ENCODE measurements around the gene PDE4D. TPM values are rescaled to one million over a fixed set of nuclear protein-coding genes. Genes with fewer than 3 reads are reported as not detected.
A peak's percentile ranks its signal among the peaks of the same experiment; 100 is the strongest.
"Not testable (repeated sequence)": the region's sequence is repeated elsewhere in the genome, so short reads cannot be mapped to it uniquely, and the experiment has no call there.

The PDE4D gene
- total and polyA plus RNA-seq, 3 experiments from 2014 or later = 5.6 to 18.3 (median 17.7) TPM

DNA sequence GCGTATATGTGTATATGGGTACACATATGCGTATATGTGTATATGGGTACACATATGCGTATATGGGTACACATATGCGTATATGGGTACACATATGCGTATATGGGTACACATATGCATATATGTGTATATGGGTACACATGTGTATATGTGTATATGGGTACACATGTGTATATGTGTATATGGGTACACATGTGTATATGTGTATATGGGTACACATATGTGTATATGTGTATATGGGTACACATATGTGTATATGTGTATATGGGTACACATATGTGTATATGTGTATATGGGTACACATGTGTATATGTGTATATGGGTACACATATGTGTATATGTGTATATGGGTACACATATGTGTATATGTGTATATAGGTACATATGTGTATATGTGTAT lies 131.3 kb downstream of the PDE4D start:
- H3K27ac Mint-ChIP-seq; POLR2A ChIA-PET; H3K4me1 ChIP-seq (ENCODE audit: insufficient read depth, low read length); H3K4me3 Mint-ChIP-seq; H3K27me3 ChIP-seq (ENCODE audit: insufficient read depth, low read length, poor library complexity, severe bottlenecking); H3K4me3 ChIP-seq (ENCODE audit: low read length); H3K27ac ChIP-seq (ENCODE audit: low read depth, low read length); H3K36me3 Mint-ChIP-seq; CTCF ChIA-PET; DNase-seq; H3K4me1 Mint-ChIP-seq; H3K9me3 Mint-ChIP-seq; H3K36me3 ChIP-seq (ENCODE audit: insufficient read depth, low read length); H3K9me3 ChIP-seq (ENCODE audit: low read length): not testable (repeated sequence)
- peaks cover 4 to 16% of the 10 kb centered on the region in 2 donors for H3K27me3 Mint-ChIP-seq

DNA sequence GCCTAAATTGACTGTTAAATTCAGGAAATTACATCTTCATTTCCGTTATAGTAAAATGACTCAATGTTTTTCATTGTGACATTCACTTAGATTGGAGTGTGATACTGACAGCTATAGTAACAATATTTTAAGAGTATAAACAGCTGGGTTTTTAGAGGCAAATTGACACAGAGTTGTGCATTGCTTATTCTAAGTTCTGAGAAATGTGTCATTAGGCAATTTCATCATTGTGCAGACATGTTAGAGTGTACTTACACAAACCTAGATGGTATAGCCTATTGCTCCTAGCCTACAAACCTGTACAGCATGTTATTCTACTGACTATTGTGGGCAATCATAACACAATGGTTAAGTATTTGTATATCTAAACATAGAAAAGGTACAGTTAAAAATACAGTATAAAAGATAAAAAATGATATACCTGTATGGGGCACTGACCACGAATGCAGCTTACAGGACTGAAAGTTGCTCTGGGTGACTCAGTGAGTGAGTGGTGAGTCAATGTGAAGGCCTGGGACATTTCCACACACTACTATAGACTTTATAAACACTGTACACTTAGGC lies 132.7 kb downstream of the PDE4D start:
- ChIA-PET CTCF (no interaction called here), POLR2A (no interaction called here)

DNA sequence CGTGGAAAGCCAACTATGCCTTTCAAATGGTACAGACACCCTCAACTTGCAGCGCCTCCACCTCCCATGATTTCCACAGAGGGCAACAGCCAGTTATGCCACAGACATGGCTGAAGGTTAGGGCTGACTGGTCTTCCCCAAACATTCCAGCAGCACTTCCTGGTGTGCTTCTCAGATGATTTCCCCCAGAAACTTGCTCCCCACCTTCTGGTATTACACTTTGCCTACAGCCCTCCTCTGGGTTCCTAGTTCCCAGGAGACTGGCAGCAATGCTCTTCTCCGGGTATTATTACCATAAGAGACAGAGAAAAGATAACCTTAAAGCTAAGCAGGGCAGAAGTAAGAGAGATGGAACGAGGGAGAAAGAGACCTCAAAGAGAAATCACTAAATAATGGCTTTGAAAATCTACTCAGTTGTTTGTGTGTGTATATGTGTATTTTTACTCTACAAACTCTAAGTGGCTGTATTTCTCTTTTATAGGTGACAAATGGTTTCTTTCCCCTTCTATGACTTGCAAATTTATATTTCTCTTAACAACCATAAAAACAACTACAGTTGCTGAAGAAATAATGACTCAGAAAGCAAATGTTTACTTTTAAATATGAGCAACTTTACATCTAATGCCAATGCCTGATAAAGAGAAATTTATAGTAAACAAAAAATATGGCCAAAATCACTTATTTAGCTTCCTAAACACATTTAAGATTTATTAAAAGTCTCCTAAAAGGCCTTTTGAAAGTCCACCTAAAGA lies 133.8 kb downstream of the PDE4D start:
- no peak overlapping the region for H3K4me3 ChIP-seq (ENCODE audit: low read length)
- H3K4me1 Mint-ChIP-seq = no peaks in the 10 kb centered on the region
- peaks cover 0 to 2% of the 10 kb centered on the region in 2 donors for H3K27me3 Mint-ChIP-seq
- no peaks in the 10 kb centered on the region for H3K36me3 Mint-ChIP-seq
- ChIA-PET CTCF (no interaction called here), POLR2A (no interaction called here)
- H3K27ac ChIP-seq (ENCODE audit: low read depth, low read length) = no peak overlapping the region
- no peaks in the 10 kb centered on the region for H3K36me3 ChIP-seq (ENCODE audit: insufficient read depth, low read length)
- H3K9me3 Mint-ChIP-seq = no peaks in the 10 kb centered on the region
- no peaks in the 10 kb centered on the region for H3K9me3 ChIP-seq (ENCODE audit: low read length)
- no peaks in the 10 kb centered on the region for H3K27me3 ChIP-seq (ENCODE audit: insufficient read depth, low read length, poor library complexity, severe bottlenecking)
- no peak for DNase-seq
- no peaks in the 10 kb centered on the region for H3K4me1 ChIP-seq (ENCODE audit: insufficient read depth, low read length)
- H3K4me3 Mint-ChIP-seq = no peak overlapping the region
- peak overlapping the region in 1 of 8 donors; percentile 73 for H3K27ac Mint-ChIP-seq

More for the DNA sequence above, 132.7 kb downstream of the PDE4D start:
- H3K9me3 Mint-ChIP-seq = no peaks in the 10 kb centered on the region
- no peak overlapping the region for H3K4me3 ChIP-seq (ENCODE audit: low read length)
- no peak overlapping the region for H3K27ac Mint-ChIP-seq
- no peaks in the 10 kb centered on the region for H3K27me3 ChIP-seq (ENCODE audit: insufficient read depth, low read length, poor library complexity, severe bottlenecking)
- no peak overlapping the region for H3K27ac ChIP-seq (ENCODE audit: low read depth, low read length)
- no peak overlapping the region for H3K4me3 Mint-ChIP-seq
- no peaks in the 10 kb centered on the region for H3K4me1 Mint-ChIP-seq
- no peaks in the 10 kb centered on the region for H3K36me3 ChIP-seq (ENCODE audit: insufficient read depth, low read length)
- H3K4me1 ChIP-seq (ENCODE audit: insufficient read depth, low read length) = no peaks in the 10 kb centered on the region
- H3K27me3 Mint-ChIP-seq = peaks cover 4 to 5% of the 10 kb centered on the region in 2 donors
- no peaks in the 10 kb centered on the region for H3K36me3 Mint-ChIP-seq
- no peaks in the 10 kb centered on the region for H3K9me3 ChIP-seq (ENCODE audit: low read length)
- no peak for DNase-seq

DNA sequence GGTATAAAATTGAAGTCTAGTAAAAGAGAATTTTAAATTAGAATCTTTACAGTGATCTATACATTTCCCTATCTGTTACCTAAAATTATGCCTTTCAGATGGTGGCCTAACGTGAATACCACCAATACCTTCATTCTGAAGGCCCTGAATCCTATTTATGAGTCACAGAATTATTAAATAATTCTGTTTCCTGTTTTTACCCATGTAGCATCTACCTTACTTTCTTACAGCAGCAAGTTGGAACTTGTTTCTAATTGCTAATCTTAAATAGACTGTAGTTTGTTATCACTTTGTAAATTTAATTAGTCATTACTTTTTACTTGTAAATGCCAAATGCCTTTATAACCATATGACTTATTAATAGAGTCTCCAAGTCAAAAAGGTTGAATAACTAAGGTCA lies 135.0 kb downstream of the PDE4D start:
- ChIA-PET CTCF (no interaction called here), POLR2A (no interaction called here)
- Histone ChIP-seq H3K4me1 (ENCODE audit: insufficient read depth, low read length) (no peaks in the 10 kb centered on the region), H3K36me3 (ENCODE audit: insufficient read depth, low read length) (no peaks in the 10 kb centered on the region), H3K4me3 (ENCODE audit: low read length) (no peak overlapping the region), H3K27me3 (ENCODE audit: insufficient read depth, low read length, poor library complexity, severe bottlenecking) (no peaks in the 10 kb centered on the region), H3K27ac (ENCODE audit: low read depth, low read length) (no peak overlapping the region), H3K9me3 (ENCODE audit: low read length) (no peaks in the 10 kb centered on the region)
- Mint-ChIP-seq H3K4me1 (no peaks in the 10 kb centered on the region), H3K27ac (no peak overlapping the region), H3K4me3 (no peak overlapping the region), H3K9me3 (no peaks in the 10 kb centered on the region), H3K36me3 (no peaks in the 10 kb centered on the region), H3K27me3 (peaks cover 0 to 2% of the 10 kb centered on the region in 2 donors)
- DNase-seq = no peak

DNA sequence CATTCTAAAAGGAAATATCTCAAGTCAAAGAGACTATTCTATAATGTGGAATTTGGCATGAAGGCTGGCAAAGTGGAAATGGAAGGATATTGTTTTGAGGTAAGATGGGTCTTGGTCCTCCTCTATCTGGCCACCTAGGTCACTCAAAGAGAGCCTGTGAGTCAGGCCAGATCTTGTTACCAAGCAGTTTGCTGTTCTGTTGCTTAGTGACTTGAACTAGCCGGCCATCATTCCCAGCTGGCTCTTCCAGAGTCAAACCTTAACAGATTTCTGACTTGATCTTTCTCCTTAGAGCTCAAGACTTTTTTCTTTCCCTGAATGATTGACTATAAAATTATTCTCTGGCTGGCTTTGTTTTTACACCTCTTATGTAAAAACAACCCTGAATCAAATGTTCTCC lies 136.1 kb downstream of the PDE4D start:
- Mint-ChIP-seq H3K4me3 (no peak overlapping the region), H3K27me3 (peaks cover 0 to 4% of the 10 kb centered on the region in 2 donors), H3K9me3 (no peaks in the 10 kb centered on the region), H3K36me3 (no peaks in the 10 kb centered on the region), H3K27ac (no peak overlapping the region), H3K4me1 (no peaks in the 10 kb centered on the region)
- ChIA-PET POLR2A (no interaction called here), CTCF (no interaction called here)
- H3K4me3 ChIP-seq (ENCODE audit: low read length) = no peak overlapping the region
- DNase-seq = no peak
- no peaks in the 10 kb centered on the region for H3K4me1 ChIP-seq (ENCODE audit: insufficient read depth, low read length)
- no peak overlapping the region for H3K27ac ChIP-seq (ENCODE audit: low read depth, low read length)
- H3K27me3 ChIP-seq (ENCODE audit: insufficient read depth, low read length, poor library complexity, severe bottlenecking) = no peaks in the 10 kb centered on the region
- no peaks in the 10 kb centered on the region for H3K36me3 ChIP-seq (ENCODE audit: insufficient read depth, low read length)
- no peaks in the 10 kb centered on the region for H3K9me3 ChIP-seq (ENCODE audit: low read length)

DNA sequence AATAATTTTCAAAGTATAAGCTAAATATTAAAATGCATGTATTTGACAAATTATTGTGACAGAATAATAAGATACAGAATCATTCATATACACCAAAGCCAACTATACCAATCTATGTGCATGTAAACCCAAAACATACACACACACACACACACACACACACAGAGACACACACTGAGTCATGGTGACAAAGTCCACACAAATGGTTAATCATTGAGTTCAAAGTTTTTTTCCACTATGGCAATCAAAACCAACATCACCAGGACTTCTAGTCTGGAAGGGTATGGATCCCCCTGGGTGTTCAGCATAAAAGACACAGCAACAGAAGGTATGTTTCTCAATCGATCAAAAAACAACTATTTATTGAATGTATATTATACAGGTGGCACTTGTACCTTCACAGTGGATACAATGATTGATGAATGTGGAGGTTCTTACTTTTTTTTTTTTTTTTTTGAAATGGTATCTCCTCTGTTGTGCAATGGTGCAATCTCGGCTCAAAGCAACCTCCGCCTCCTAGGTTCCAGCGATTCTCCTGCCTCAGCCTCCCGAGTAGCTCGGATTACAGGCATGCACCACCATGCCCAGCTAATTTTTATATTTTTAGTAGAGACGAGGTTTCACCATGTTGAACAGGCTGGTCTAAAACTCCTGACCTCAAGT lies 137.0 kb downstream of the PDE4D start:
- peak overlapping the region in 1 of 8 donors; percentile 78 for H3K27ac Mint-ChIP-seq

DNA sequence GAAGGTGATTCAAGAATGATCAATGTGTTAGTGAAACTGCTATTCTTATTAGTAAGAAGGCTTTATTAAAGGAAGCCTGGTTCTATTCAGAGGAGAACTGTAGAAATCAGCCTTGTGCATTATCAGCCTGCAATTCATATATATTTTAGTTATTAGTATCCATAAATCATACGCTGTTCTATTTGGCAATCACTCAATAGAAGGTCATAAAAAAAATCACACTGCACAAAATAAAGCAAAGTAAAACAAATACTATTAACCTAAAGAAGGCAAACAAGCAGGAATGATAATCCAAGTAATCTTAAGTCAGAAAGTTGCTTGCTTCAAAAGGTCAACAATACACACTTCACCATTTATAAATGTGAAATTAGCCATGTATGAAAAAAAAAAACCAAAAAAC lies 138.1 kb downstream of the PDE4D start:
- Histone ChIP-seq H3K27me3 (ENCODE audit: insufficient read depth, low read length, poor library complexity, severe bottlenecking) (no peaks in the 10 kb centered on the region), H3K4me3 (ENCODE audit: low read length) (no peak overlapping the region), H3K27ac (ENCODE audit: low read depth, low read length) (no peak overlapping the region), H3K4me1 (ENCODE audit: insufficient read depth, low read length) (no peaks in the 10 kb centered on the region), H3K9me3 (ENCODE audit: low read length) (no peaks in the 10 kb centered on the region), H3K36me3 (ENCODE audit: insufficient read depth, low read length) (no peaks in the 10 kb centered on the region)
- ChIA-PET POLR2A (no interaction called here), CTCF (no interaction called here)
- Mint-ChIP-seq H3K27me3 (peaks cover 0 to 4% of the 10 kb centered on the region in 2 donors), H3K4me3 (no peak overlapping the region), H3K36me3 (no peaks in the 10 kb centered on the region), H3K4me1 (no peaks in the 10 kb centered on the region), H3K9me3 (no peaks in the 10 kb centered on the region), H3K27ac (no peak overlapping the region)
- no peak for DNase-seq

More for the DNA sequence above, 137.0 kb downstream of the PDE4D start:
- H3K4me3 Mint-ChIP-seq = no peak overlapping the region
- Histone ChIP-seq H3K4me1 (ENCODE audit: insufficient read depth, low read length) (no peaks in the 10 kb centered on the region), H3K4me3 (ENCODE audit: low read length) (no peak overlapping the region), H3K9me3 (ENCODE audit: low read length) (no peaks in the 10 kb centered on the region), H3K36me3 (ENCODE audit: insufficient read depth, low read length) (no peaks in the 10 kb centered on the region), H3K27ac (ENCODE audit: low read depth, low read length) (no peak overlapping the region), H3K27me3 (ENCODE audit: insufficient read depth, low read length, poor library complexity, severe bottlenecking) (no peaks in the 10 kb centered on the region)
- H3K27me3 Mint-ChIP-seq = peaks cover 0 to 4% of the 10 kb centered on the region in 2 donors
- DNase-seq = no peak
- H3K36me3 Mint-ChIP-seq = no peaks in the 10 kb centered on the region
- no peaks in the 10 kb centered on the region for H3K4me1 Mint-ChIP-seq
- ChIA-PET CTCF (no interaction called here), POLR2A (no interaction called here)
- no peaks in the 10 kb centered on the region for H3K9me3 Mint-ChIP-seq

DNA sequence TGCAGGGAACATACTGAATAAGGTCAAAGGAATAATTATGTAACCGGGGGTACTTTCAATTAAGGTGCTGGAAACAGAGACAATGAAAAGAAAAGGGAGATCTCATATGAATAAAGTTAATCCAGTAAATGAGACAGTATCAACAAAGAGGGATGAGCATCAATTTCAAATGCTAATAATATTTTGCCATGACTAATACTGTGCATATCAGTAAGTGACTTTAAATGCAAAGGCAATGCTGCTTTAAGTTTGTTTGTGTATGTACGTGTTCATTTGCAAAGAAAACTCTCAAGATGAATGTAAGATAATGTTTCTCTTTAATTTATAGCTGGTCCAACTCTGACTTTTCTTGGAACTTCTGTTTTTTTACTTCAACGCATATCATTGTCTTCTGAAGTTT lies 139.9 kb downstream of the PDE4D start:
- no peaks in the 10 kb centered on the region for H3K9me3 ChIP-seq (ENCODE audit: low read length)
- no peaks in the 10 kb centered on the region for H3K36me3 ChIP-seq (ENCODE audit: insufficient read depth, low read length)
- H3K27ac ChIP-seq (ENCODE audit: low read depth, low read length) = no peak overlapping the region
- ChIA-PET POLR2A (no interaction called here), CTCF (no interaction called here)
- no peak overlapping the region for H3K4me3 ChIP-seq (ENCODE audit: low read length)
- H3K27me3 ChIP-seq (ENCODE audit: insufficient read depth, low read length, poor library complexity, severe bottlenecking) = no peaks in the 10 kb centered on the region
- no peak overlapping the region for H3K4me3 Mint-ChIP-seq
- peaks cover 0 to 4% of the 10 kb centered on the region in 2 donors for H3K27me3 Mint-ChIP-seq
- no peak overlapping the region for H3K27ac Mint-ChIP-seq
- no peaks in the 10 kb centered on the region for H3K36me3 Mint-ChIP-seq
- H3K4me1 Mint-ChIP-seq = no peaks in the 10 kb centered on the region
- DNase-seq = no peak
- no peaks in the 10 kb centered on the region for H3K9me3 Mint-ChIP-seq
- H3K4me1 ChIP-seq (ENCODE audit: insufficient read depth, low read length) = no peaks in the 10 kb centered on the region
